GM12874 (cell line): ENCODE results near the gene PCDHGA2.
"Not testable (repeated sequence)": the region's sequence is repeated elsewhere in the genome, so short reads cannot be mapped to it uniquely, and the experiment has no call there.

ENCODE experiments used
- CTCF ChIP-seq: IDR thresholded peaks from 2 replicates; pipeline ENCODE4 v1.5.1; 2011; ENCODE audit warnings: low read depth, mild to moderate bottlenecking, control low read depth, low read length, moderate library complexity; ENCODE audit not compliant: insufficient read depth

Gene PCDHGA2

GRCh38 chr5:141383345-141383744 lies 44.8 kb downstream of the PCDHGA2 start:
- TF ChIP-seq CTCF = no peak

- TF ChIP-seq CTCF = no peak
Observed at GRCh38 chr5:141384471-141385267, 46.1 kb downstream of the PCDHGA2 start.

GRCh38 chr5:141387557-141388311 lies 49.2 kb downstream of the PCDHGA2 start, which contains the start of gene PCDHGB4:
Gene PCDHGB4 (plus strand): TSS chr5:141387698. CDS start chr5:141387885, 187 bp downstream.
- TF ChIP-seq CTCF = not testable (repeated sequence)

GRCh38 chr5:141388661-141389060 lies 50.1 kb downstream of the PCDHGA2 start:
- TF ChIP-seq CTCF = no peak

- no peak for TF ChIP-seq CTCF
Observed at GRCh38 chr5:141389153-141390042, 50.8 kb downstream of the PCDHGA2 start.

GRCh38 chr5:141392429-141393198 lies 54.1 kb downstream of the PCDHGA2 start, which contains the start of gene PCDHGA8:
Gene PCDHGA8 (plus strand): TSS chr5:141392633. CDS start chr5:141392814, 181 bp downstream.
- TF ChIP-seq CTCF = no peak
